Progenitor cell of endocrine pancreas (in vitro differentiated cells): ENCODE results near the gene HOXC9. TPM values are rescaled to one million over a fixed set of nuclear protein-coding genes. Genes with fewer than 3 reads are reported as not detected.

Experiments used
- DNase-seq: peaks from one replicate; pipeline ENCODE4 v3.0.0; 2021; ENCODE audit warnings: low spot score; ENCODE audit not compliant: unreplicated experiment
- H3K27ac Mint-ChIP-seq: 2 replicates; pipeline ENCODE4 v1.8.0; 2021; ENCODE audit warnings: mild to moderate bottlenecking, moderate library complexity, mixed read lengths
- H3K27me3 Mint-ChIP-seq: 2 replicates; pipeline ENCODE4 v1.8.0; 2021; ENCODE audit warnings: mixed read lengths
- H3K36me3 Mint-ChIP-seq: 2 replicates; pipeline ENCODE4 v1.8.0; 2022; ENCODE audit warnings: mixed read lengths; ENCODE audit not compliant: insufficient read depth
- H3K4me1 Mint-ChIP-seq: 2 replicates; pipeline ENCODE4 v1.8.0; 2021; ENCODE audit warnings: low read depth, mixed read lengths
- H3K4me3 Mint-ChIP-seq: 2 replicates; pipeline ENCODE4 v1.8.0; 2021; ENCODE audit warnings: low read depth, mild to moderate bottlenecking, moderate library complexity, mixed read lengths
- H3K9me3 Mint-ChIP-seq: 2 replicates; pipeline ENCODE4 v1.8.0; 2021; ENCODE audit warnings: low read depth, mixed read lengths
- total RNA-seq: library from RNA; stranded (reverse); gene quantifications from 2 replicates; pipeline ENCODE4 v1.2.1, GENCODE V29; 2021
- TF ChIP-seq, protein P1 (sequence below): fragments of 200-600 bp; sonication (generic); IDR thresholded peaks from one replicate; pipeline ENCODE4 v1.5.0; 2021; ENCODE audit warnings: antibody characterized with exemption, mild to moderate bottlenecking; ENCODE audit not compliant: unreplicated experiment

The HOXC9 gene
- total RNA-seq, 1 donor from 2014 or later, result not detected

DNA sequence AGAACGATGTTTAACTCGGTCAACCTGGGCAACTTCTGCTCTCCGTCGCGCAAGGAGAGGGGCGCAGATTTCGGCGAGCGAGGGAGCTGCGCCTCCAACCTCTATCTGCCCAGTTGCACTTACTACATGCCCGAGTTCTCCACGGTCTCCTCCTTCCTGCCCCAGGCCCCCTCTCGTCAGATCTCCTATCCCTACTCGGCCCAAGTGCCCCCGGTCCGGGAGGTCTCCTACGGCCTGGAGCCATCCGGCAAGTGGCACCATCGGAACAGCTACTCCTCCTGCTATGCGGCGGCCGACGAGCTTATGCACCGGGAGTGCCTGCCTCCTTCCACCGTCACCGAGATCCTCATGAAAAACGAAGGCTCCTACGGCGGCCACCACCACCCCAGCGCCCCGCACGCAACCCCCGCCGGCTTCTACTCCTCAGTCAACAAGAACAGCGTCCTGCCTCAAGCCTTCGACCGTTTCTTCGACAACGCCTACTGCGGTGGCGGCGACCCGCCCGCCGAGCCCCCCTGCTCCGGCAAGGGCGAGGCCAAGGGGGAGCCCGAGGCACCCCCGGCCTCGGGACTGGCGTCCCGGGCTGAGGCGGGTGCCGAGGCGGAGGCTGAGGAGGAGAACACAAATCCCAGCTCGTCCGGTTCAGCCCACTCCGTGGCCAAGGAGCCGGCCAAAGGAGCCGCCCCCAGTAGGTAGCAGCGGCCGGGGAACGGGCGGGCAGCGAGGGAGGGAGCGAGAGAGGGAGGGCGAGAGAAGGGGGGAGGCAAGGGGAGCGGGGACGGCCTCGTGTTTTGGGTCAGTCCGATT is 26.5 kb upstream of the HOXC9 start:
- DNase-seq, result no peak
- peaks cover 93% of the 10 kb centered on the region for H3K27me3 Mint-ChIP-seq
- H3K4me1 Mint-ChIP-seq, result no peaks in the 10 kb centered on the region
- H3K9me3 Mint-ChIP-seq, result no peaks in the 10 kb centered on the region
- no peak overlapping the region for H3K4me3 Mint-ChIP-seq
- H3K27ac Mint-ChIP-seq, result no peak overlapping the region
- TF ChIP-seq, protein P1, sequence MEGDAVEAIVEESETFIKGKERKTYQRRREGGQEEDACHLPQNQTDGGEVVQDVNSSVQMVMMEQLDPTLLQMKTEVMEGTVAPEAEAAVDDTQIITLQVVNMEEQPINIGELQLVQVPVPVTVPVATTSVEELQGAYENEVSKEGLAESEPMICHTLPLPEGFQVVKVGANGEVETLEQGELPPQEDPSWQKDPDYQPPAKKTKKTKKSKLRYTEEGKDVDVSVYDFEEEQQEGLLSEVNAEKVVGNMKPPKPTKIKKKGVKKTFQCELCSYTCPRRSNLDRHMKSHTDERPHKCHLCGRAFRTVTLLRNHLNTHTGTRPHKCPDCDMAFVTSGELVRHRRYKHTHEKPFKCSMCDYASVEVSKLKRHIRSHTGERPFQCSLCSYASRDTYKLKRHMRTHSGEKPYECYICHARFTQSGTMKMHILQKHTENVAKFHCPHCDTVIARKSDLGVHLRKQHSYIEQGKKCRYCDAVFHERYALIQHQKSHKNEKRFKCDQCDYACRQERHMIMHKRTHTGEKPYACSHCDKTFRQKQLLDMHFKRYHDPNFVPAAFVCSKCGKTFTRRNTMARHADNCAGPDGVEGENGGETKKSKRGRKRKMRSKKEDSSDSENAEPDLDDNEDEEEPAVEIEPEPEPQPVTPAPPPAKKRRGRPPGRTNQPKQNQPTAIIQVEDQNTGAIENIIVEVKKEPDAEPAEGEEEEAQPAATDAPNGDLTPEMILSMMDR, result no peak
- H3K36me3 Mint-ChIP-seq, result no peaks in the 10 kb centered on the region

DNA sequence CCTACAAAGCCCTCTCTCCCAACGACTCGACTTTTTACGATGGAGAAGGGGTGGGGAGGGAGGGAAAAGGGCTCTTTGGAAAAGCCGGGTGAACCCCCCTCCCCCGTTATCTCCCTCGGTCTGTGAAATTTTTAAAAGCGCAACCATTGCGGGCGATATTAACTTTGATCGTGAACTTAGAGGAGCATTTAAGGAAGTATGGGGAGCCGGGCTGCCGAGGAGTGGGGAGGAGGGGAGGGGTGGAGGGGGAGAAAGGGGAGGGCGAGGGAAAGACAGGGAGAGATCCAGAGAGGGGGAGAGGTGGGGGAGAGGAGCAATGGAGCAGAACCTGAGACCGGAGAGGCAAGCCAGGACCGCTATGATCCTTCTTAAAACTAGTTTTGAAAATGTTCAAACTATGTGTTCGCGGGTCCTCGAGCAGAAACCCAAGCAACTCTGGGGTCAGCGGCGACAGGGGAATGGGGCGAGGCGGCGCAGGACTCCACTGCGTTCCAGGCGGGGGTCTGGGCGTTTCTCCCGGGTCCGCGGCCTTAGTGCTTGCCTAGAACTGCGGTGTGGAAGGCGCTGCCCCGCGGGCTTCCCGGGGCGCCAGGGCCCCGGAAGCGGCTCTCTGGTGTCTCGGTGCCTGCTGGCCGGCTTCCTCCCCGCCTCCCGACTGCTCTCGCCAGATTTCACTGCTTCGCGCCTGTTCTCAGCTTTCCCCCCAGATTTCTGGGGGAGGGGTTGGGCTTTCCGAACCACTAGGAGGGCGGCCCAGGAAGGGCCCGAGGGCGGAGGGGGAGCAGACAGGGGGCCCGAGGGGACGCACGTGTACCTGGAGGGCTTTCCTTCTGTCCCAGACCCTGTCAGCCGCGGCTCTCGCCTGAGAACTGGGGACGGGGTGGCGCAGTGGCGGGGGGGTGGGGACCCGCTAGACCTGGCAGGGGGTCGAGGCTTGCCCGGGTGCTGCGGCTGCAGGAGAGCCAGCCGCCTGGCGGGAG is 25.6 kb upstream of the HOXC9 start, which contains the start of gene HOTAIR:
TSS of gene HOTAIR (minus strand) at position 871 of the 980 bp plus-strand sequence.
- no peaks in the 10 kb centered on the region for H3K36me3 Mint-ChIP-seq
- no peaks in the 10 kb centered on the region for H3K9me3 Mint-ChIP-seq
- H3K27ac Mint-ChIP-seq, result peak within 1 kb of the TSS; percentile 79
- H3K27me3 Mint-ChIP-seq, result peaks cover 93% of the 10 kb centered on the region
- no peak within 1 kb of the TSS for H3K4me3 Mint-ChIP-seq
- TF ChIP-seq, protein P1, result no peak
- DNase-seq, result no peak
- H3K4me1 Mint-ChIP-seq, result no peaks in the 10 kb centered on the region

DNA sequence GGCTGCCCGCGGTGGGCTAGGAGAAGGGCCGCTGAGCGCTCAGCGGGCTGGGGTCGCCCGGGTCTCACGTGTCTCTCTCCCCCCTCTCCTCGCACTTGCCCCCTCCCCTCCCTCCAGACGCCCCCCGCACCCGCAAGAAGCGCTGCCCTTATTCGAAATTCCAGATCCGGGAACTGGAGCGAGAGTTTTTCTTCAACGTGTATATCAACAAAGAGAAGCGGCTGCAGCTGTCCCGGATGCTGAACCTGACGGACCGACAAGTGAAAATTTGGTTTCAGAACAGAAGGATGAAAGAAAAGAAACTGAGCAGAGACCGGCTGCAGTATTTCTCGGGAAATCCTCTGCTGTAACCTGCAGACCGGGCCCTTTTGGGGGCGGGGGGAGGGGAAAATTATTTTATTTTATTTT is 24.9 kb upstream of the HOXC9 start:
- Mint-ChIP-seq H3K36me3 (no peaks in the 10 kb centered on the region), H3K9me3 (no peaks in the 10 kb centered on the region), H3K27me3 (peaks cover 93% of the 10 kb centered on the region), H3K27ac (no peak overlapping the region), H3K4me3 (no peak overlapping the region), H3K4me1 (no peaks in the 10 kb centered on the region)
- TF ChIP-seq, protein P1, result no peak
- DNase-seq, result no peak

DNA sequence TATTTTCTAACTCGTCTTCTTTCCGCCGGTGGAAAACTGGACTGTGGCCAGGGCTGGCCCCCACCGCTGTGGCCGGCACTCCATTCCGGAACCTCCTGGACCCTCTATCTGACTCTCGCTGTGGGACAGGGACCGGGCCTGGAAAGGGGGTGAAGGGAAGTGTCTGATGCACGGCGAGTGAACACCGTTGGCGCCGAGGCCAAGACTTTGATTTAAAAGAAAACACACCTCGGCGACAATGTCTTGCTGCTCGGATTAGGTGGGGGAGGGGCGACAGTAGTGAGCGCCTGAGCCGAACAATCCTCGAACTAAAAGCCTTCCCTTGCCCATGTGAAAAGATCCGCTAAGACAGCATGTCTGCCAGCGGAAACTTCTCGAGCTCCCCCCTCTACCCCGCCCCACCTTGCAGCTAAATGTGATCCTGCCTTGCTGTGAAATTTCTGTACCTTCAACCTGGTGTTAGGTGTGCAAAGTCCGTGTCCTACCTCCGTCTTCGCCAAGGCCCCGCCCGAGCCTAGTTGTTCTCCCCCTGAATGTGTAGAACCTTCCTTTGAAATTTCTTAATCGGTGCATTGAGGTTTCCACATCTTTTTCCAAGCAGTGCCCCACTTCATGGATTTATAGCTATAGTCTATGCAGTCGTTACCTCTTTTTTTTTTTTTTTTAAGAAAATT is 24.3 kb upstream of the HOXC9 start:
- peaks cover 93% of the 10 kb centered on the region for H3K27me3 Mint-ChIP-seq
- peak overlapping the region; percentile 79 for H3K27ac Mint-ChIP-seq
- TF ChIP-seq, protein P1, result no peak
- no peaks in the 10 kb centered on the region for H3K9me3 Mint-ChIP-seq
- H3K36me3 Mint-ChIP-seq, result no peaks in the 10 kb centered on the region
- H3K4me3 Mint-ChIP-seq, result no peak overlapping the region
- DNase-seq, result no peak
- H3K4me1 Mint-ChIP-seq, result no peaks in the 10 kb centered on the region
